ENCODE measurements around the gene POLR1H.

DNA sequence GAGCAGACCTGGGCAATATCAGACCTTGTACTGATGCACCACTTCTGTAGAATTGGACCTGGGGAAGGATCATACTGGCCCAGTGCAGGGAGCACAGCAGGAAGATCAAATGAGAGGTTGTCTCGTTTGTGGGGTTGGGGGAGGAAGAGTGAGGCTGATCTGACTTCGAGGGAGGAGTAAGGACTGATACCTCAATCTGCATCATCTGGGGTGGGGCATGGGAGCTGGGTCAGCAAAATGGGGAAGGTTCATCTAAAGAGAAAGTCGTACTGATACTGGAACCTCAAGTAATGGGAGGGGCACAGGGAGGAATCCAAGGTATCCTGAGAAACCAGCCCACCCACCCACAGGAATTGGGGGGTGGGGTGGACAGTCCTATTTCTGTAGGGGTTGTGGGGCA, 10.8 kb downstream of the POLR1H start:
- TF ChIP-seq, protein P1, sequence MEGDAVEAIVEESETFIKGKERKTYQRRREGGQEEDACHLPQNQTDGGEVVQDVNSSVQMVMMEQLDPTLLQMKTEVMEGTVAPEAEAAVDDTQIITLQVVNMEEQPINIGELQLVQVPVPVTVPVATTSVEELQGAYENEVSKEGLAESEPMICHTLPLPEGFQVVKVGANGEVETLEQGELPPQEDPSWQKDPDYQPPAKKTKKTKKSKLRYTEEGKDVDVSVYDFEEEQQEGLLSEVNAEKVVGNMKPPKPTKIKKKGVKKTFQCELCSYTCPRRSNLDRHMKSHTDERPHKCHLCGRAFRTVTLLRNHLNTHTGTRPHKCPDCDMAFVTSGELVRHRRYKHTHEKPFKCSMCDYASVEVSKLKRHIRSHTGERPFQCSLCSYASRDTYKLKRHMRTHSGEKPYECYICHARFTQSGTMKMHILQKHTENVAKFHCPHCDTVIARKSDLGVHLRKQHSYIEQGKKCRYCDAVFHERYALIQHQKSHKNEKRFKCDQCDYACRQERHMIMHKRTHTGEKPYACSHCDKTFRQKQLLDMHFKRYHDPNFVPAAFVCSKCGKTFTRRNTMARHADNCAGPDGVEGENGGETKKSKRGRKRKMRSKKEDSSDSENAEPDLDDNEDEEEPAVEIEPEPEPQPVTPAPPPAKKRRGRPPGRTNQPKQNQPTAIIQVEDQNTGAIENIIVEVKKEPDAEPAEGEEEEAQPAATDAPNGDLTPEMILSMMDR (IDR thresholded peaks at IDR 0.05): no peak
- TF ChIP-seq POLR2A (IDR thresholded peaks at IDR 0.05): no peak

Measured in vagina (tissue), 2 donors.